ENCODE measurements around the gene MAP1LC3A.

MAP1LC3A gene

GRCh38 chr20:34604980-34605788 lies 46.7 kb downstream of the MAP1LC3A start:
- no peak overlapping the region for H3K4me3 ChIP-seq (ENCODE audit: low read depth, low read length)
- DNase-seq (ENCODE audit: low read depth), result no peak
- no peak for TF ChIP-seq MAX (IDR thresholded peaks at IDR 0.05; ENCODE audit: low read depth, low read length)
- no peak for TF ChIP-seq CTCF (IDR thresholded peaks at IDR 0.05; ENCODE audit: low read depth, low read length)
- TF ChIP-seq POLR2A (IDR thresholded peaks at IDR 0.05; ENCODE audit: extremely low read depth, insufficient read length), result no peak
- TF ChIP-seq MYC (IDR thresholded peaks at IDR 0.05; ENCODE audit: low read depth, low read length), result no peak

- TF ChIP-seq MAX (IDR thresholded peaks at IDR 0.05; ENCODE audit: low read depth, low read length) (no peak), CTCF (IDR thresholded peaks at IDR 0.05; ENCODE audit: low read depth, low read length) (no peak), POLR2A (IDR thresholded peaks at IDR 0.05; ENCODE audit: extremely low read depth, insufficient read length) (no peak), MYC (IDR thresholded peaks at IDR 0.05; ENCODE audit: low read depth, low read length) (no peak)
- no peak for DNase-seq (ENCODE audit: low read depth)
- no peak overlapping the region for H3K4me3 ChIP-seq (ENCODE audit: low read depth, low read length)
Measured at GRCh38 chr20:34607066-34607465, 48.5 kb downstream of the MAP1LC3A start.
